DLD1 (cell line): ENCODE data around the gene TBC1D22A.
"Not testable (repeated sequence)": the region's sequence is repeated elsewhere in the genome, so short reads cannot be mapped to it uniquely, and the experiment has no call there.

ENCODE experiments used
- in situ Hi-C: cut with HindIII; loops from 2 replicates; pipeline ENCODE4 v1.10.0; 2017; ENCODE audit warnings: low sequenced_read_pairs

The TBC1D22A gene

GRCh38 chr22:46810856-46811786 lies 48.7 kb downstream of the TBC1D22A start:
- in situ Hi-C loops, result no loop called here

DNA sequence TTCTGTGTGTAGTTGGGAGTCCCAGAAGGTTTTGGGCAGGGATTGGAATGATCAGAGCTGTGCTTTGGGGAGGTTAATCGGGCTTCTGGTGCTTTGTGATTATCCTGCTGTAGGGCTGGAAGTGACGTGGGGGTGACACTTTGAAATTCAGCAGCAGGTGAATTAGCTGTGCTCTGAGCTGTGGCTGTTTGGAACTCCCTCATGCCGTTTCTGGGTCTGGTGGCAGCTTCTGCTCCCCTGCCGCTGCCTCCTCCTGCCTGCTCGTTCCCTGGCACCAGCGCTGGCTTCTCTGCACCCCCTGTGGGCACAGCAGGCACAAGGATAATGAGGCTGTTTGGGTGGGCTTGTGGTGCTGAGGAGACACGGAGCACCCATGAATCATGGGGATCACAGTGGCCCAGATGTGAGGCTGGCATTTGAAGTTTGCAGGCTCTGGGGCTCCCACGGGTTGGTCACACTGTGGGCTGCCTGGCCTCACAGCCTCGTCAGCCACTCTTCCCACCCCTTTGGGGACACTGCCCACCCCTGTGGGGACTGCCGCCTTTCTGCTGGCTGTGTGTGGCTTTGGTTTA lies 49.7 kb downstream of the TBC1D22A start:
- in situ Hi-C loops, result no loop called here

DNA sequence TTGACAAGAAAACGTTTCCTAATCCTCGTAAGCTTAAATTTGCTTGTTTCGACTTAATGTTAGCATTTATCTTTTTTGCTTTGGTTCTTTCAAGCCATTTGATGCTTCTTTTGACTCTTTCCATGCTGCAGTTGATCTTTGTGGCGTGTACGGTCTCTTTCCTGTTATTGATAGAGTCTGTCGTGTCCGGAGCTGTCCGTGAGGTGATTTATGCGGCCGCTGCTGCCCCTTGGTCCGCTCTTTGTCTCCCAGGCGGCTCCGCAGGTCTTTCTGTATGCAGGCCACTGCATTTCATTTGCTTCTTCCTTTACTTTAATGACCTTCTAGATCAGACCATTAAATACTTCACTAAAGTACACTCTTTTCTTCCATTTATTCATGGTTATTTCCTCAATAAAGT lies 50.3 kb downstream of the TBC1D22A start:
- in situ Hi-C loops, result no loop called here

GRCh38 chr22:46813816-46814597 lies 51.6 kb downstream of the TBC1D22A start:
- in situ Hi-C loops, result no loop called here

GRCh38 chr22:46815132-46815531 lies 52.7 kb downstream of the TBC1D22A start:
- in situ Hi-C loops, result no loop called here

- in situ Hi-C loops, result no loop called here
Observed at GRCh38 chr22:46815559-46815895, 53.1 kb downstream of the TBC1D22A start.

GRCh38 chr22:46815896-46816731 lies 53.7 kb downstream of the TBC1D22A start:
- in situ Hi-C loops, result no loop called here

DNA sequence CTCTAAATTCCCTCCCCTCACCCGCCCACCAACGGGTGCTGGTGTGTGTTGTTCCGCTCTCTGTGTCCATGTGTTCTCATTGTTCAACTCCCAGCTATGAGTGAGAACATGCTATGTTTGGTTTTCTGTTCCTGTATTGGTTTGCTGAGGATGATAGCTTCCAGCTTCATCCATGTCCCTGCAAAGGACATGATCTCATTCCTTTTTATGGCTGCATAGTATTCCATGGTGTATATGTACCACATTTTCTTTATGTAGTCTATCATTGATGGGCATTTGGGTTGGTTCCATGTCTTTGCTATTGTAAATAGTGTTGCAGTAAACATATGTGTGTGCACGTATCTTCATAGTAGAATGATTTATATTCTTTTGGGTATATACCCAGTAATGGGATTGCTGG lies 54.9 kb downstream of the TBC1D22A start:
- in situ Hi-C loops, result not testable (repeated sequence)

GRCh38 chr22:46823248-46823647 lies 60.8 kb downstream of the TBC1D22A start:
- in situ Hi-C loops, result no loop called here

- in situ Hi-C loops, result no loop called here
Observed at GRCh38 chr22:46823654-46824053, 61.2 kb downstream of the TBC1D22A start.

GRCh38 chr22:46824344-46824909 lies 62.0 kb downstream of the TBC1D22A start:
- in situ Hi-C loops, result no loop called here

- in situ Hi-C loops, result no loop called here
Observed at GRCh38 chr22:46824980-46825544, 62.6 kb downstream of the TBC1D22A start.

DNA sequence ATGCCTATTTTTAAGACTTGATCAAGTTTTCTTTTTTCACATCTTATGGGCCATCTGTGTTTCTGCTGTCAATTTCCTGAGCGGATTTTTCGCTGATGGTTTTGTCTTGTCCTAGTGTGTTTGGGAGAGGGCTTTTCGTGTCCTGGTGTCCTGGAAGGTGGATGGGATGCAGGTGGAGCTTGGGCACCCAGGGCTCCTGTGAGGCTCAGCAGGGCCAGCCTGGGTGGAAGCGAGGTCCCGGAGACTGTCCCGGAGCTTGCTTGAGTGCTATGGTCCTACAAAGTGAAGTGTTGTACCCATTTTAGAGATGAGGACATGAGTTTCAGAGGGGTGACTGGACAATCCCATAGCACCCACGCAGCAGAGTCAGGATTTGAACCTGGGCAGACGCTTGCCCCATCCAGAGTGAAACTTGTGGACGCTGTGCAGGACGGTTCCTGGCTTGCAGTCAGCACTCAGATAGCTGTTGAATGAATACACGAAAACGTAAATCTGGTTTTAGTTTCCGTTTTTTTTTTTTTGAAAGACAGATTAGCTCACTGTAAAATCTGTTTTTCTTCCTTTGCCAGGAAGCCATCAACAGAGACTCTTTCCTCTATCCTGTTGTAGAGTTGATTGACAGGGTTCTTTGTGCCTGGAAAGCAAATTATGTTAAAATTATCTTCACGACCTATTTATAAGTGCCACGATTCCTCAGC lies 64.1 kb downstream of the TBC1D22A start:
- in situ Hi-C loops, result no loop called here

- in situ Hi-C loops, result no loop called here
Observed at GRCh38 chr22:46827136-46827780, 64.8 kb downstream of the TBC1D22A start.

GRCh38 chr22:46827781-46828180 lies 65.3 kb downstream of the TBC1D22A start:
- in situ Hi-C loops, result no loop called here

GRCh38 chr22:46828323-46828900 lies 66.0 kb downstream of the TBC1D22A start:
- in situ Hi-C loops, result no loop called here

DNA sequence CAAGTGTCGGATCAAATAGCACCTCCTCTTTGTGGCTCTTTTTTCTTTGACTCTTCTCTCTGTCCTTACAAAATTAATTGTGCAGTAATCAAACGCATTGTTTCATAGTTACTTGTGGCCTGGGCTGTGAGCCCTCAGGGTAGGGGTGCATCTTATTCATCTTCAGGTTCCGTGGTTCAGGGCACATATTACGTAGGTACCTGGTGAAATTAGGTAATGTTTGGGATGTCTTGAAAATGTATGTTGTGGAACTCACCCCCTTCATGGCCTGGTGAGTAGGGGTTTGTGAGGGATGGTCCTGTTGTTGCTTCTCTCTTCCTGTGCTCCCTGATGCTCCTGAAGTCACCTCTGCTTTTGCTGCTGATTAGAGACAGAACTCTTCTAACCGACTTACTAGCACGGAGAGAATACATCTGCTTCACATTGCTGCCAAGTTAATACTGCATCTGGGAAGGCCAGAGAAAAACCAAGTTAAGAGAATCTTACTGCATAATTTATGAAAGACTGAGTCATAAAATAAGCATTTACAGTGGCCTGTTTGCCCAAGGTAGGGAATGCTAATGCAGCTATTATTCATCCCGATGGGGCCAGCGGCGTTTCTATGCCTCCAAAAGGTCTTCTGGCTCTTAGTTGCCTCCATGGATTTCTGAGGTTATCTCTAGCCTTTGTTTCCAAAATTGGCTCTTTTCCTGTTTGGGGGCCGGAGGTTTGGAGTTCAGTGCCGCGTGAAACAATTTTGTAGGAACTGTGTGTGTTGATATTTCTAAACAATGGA lies 66.9 kb downstream of the TBC1D22A start:
- in situ Hi-C loops, result no loop called here
